Skeletal muscle satellite cell (primary cell): ENCODE data around the gene ZNRF3.

Experiments
- H3K27me3 ChIP-seq: 2 replicates; pipeline ENCODE4 v1.7.0; 2013; ENCODE audit warnings: low read length; ENCODE audit not compliant: control insufficient read depth, insufficient read depth
- H3K36me3 ChIP-seq: 2 replicates; pipeline ENCODE4 v1.7.0; 2013; ENCODE audit warnings: mild to moderate bottlenecking, control low read depth, low read length; ENCODE audit not compliant: insufficient read depth
- H3K4me1 ChIP-seq: 2 replicates; pipeline ENCODE4 v1.7.0; 2013; ENCODE audit warnings: low read length; ENCODE audit not compliant: control insufficient read depth, insufficient read depth
- H3K4me2 ChIP-seq: 2 replicates; pipeline ENCODE4 v1.7.0; 2013; ENCODE audit warnings: mild to moderate bottlenecking, low read length
- H3K4me3 ChIP-seq: 2 replicates; pipeline ENCODE4 v1.7.0; 2013; ENCODE audit warnings: low read length
- H3K9ac ChIP-seq: 2 replicates; pipeline ENCODE4 v1.7.0; 2013; ENCODE audit warnings: mild to moderate bottlenecking, low read depth, low read length, moderate library complexity
- H3K9me3 ChIP-seq: replicated peaks from 2 replicates; pipeline ENCODE4 v1.7.0; 2013; ENCODE audit warnings: mild to moderate bottlenecking, control low read depth, low read length

ZNRF3 gene

DNA sequence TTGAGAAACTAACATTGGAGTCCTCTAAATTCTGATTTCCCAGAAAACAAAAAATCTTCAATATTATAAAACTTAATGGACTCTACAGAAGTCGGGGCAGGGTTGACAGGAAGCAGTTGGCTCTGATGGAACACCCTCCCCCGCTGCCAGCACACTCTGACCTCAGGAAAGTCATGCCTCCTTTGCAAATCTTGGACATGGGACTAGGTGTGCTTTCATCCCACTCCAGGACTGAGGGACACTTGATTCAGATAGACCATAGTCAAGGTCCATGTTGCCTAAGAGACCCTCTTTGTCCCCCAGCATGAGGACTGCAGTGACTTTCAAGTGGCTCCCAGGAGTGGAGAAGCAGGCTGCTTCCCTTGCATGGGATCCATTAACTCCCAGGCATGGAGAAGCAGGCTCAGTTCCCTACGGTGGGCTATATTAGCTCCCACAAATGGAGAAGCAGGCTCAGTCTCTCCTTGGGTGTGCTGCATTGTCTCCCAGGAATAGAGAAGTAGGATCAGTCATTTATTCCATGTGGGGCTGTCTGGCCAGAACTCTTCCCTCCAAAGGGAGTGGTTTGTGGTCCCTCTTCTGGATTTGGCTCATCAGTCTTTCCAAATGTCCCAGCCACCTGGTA is 139.9 kb downstream of the ZNRF3 start:
- H3K9me3 ChIP-seq, result peaks cover 3% of the 10 kb centered on the region
- H3K36me3 ChIP-seq, result no peaks in the 10 kb centered on the region
- no peak overlapping the region for H3K4me3 ChIP-seq
- H3K27me3 ChIP-seq, result no peaks in the 10 kb centered on the region
- no peak overlapping the region for H3K9ac ChIP-seq
- no peaks in the 10 kb centered on the region for H3K4me1 ChIP-seq
- H3K4me2 ChIP-seq, result no peak overlapping the region

DNA sequence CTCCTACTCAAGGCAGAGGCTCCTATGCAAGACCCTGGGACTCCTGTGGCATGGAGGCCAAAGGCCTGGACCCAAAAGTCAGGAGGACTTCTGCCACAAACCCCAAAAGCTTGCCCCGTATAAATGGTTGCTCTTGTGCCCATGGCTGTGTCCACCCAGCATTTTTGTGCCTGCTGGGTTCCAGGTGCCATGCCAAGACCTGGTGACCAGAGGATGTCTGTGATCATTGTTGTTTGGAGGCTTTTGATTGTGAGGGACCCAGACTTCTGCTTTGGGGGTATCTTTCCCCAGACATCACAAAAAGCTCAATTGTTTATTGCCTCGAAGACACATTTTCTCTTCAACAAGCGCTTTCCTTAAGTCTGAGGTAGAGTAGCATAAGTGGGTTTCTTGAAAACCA is 143.2 kb downstream of the ZNRF3 start:
- Histone ChIP-seq H3K9me3 (no peaks in the 10 kb centered on the region), H3K36me3 (no peaks in the 10 kb centered on the region), H3K9ac (no peak overlapping the region), H3K4me1 (peaks cover 11% of the 10 kb centered on the region), H3K27me3 (no peaks in the 10 kb centered on the region), H3K4me3 (no peak overlapping the region), H3K4me2 (no peak overlapping the region)

DNA sequence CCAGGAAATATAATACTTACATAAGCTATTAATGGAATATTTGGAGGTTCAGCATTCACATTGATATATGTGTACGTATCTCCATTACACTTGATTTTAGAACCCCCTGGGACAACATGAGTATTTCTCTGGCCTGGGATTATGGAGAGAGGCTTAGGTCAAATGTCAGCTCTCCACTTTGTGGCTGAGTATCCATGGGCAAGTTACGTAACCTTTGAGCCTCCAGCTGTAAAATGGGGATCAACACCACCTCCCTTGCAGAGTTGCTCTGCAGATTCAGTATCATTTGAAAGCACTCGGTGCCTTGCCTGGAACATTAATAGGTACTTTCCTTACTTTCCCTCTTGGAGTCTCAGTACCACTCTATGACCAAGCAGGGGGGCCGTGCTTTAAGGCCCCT is 145.1 kb downstream of the ZNRF3 start:
- Histone ChIP-seq H3K27me3 (no peaks in the 10 kb centered on the region), H3K4me3 (no peak overlapping the region), H3K36me3 (no peaks in the 10 kb centered on the region), H3K4me2 (no peak overlapping the region), H3K9ac (no peak overlapping the region), H3K4me1 (peaks cover 24% of the 10 kb centered on the region), H3K9me3 (no peaks in the 10 kb centered on the region)

DNA sequence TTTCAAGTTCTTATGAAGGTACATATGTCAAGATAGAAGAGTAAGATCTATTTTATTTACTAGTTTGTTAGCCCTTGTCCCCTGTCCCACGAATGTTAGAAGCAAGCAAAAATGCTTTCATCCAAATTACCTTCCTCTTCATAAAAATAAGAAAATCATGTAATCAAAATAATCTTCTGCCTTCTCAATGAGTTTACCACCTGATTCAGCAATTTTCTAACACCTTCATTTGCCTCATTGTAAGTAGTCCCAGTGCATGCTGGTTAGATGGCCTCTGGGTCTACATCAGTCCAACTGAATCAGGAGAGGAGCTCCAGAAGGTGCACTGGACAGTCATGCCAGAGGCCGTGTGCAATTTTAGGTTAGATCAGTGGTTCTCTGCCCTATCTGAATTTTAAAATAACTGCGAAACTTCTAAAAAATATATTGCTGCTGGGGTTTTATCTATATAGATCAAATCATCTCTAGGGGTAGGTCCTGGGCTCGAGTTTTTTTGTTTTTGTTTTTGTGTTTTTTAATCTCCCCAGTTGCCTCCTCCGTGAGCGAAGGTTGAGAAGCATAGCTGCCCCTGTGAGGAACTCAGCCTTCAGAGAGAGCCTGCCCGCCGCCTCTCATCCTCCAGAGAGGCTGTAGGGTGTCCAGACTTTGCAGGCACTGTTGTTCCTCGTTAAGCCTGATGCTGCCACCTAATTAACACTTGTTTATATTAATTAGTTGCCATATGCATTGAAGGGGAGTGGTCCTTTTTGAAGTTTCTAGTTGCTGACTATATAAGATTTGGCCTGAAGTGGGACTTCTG is 146.0 kb downstream of the ZNRF3 start:
- Histone ChIP-seq H3K4me2 (no peak overlapping the region), H3K4me1 (peaks cover 24% of the 10 kb centered on the region), H3K9me3 (no peaks in the 10 kb centered on the region), H3K36me3 (no peaks in the 10 kb centered on the region), H3K4me3 (no peak overlapping the region), H3K27me3 (no peaks in the 10 kb centered on the region), H3K9ac (no peak overlapping the region)

DNA sequence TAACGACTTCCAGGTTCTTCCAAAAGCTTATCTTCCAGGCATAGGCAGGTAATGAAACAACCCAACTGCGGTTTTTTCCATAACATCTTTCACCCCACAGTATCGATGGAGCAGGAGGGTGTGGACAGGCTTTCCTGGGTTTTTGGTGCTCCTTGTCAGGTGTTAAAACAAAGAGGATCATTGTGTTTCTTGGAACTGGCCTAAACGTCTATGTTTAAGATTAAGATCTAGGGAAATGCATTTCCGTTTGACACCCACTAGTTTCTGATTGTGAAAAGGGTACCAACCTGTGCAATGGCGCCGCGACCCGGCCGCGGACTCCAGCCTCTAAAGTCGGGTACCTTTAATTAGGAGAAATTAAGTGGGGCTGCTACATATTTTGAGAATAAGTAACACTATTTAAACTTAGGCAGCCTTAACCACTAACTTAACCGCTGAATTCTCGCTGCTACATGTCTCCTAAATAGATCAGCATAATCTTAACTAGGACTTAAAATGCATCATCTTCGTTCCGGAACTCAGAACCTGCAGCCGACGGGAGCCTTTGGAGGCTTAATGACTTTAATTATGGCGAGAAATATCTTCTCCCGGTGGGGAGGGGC is 146.7 kb downstream of the ZNRF3 start:
- H3K9me3 ChIP-seq, result no peaks in the 10 kb centered on the region
- H3K36me3 ChIP-seq, result no peaks in the 10 kb centered on the region
- H3K4me1 ChIP-seq, result peaks cover 24% of the 10 kb centered on the region
- no peaks in the 10 kb centered on the region for H3K27me3 ChIP-seq
- H3K4me2 ChIP-seq, result peak overlapping the region; percentile 74
- H3K4me3 ChIP-seq, result peak overlapping the region; percentile 56
- peak overlapping the region; percentile 78 for H3K9ac ChIP-seq

DNA sequence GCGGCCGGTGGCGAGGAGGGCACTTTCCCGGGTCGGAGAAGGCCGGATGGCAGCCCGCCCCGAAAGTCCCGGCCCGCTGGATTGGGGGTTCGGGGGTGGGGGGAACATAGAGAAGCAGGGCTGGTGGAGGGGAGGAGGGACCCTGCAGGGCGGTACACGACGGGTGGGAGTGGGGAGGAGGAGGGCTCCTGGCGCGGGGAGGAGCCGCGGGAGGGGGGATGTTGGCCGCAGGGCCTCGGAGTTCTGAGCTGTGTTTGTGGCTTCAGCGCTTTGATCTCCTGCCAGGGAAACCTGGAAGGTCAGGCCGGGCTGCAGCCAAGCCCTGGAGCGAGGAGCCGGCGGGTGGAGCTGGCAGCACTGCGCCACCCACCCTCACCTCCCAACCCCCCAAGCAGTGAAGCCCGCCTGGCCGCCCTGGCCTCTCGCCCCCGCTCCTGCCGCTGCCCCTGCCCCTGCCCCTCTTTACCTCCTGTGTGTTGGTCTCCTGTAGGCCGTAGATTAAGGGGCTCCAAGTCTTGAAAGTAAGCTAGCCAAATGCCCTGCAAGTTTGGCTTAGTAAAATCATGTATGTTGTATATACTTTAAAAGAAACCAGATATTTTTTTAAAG is 147.3 kb downstream of the ZNRF3 start:
- peak overlapping the region; percentile 74 for H3K4me2 ChIP-seq
- no peaks in the 10 kb centered on the region for H3K36me3 ChIP-seq
- peaks cover 24% of the 10 kb centered on the region for H3K4me1 ChIP-seq
- peak overlapping the region; percentile 78 for H3K9ac ChIP-seq
- peak overlapping the region; percentile 56 for H3K4me3 ChIP-seq
- H3K9me3 ChIP-seq, result no peaks in the 10 kb centered on the region
- no peaks in the 10 kb centered on the region for H3K27me3 ChIP-seq

DNA sequence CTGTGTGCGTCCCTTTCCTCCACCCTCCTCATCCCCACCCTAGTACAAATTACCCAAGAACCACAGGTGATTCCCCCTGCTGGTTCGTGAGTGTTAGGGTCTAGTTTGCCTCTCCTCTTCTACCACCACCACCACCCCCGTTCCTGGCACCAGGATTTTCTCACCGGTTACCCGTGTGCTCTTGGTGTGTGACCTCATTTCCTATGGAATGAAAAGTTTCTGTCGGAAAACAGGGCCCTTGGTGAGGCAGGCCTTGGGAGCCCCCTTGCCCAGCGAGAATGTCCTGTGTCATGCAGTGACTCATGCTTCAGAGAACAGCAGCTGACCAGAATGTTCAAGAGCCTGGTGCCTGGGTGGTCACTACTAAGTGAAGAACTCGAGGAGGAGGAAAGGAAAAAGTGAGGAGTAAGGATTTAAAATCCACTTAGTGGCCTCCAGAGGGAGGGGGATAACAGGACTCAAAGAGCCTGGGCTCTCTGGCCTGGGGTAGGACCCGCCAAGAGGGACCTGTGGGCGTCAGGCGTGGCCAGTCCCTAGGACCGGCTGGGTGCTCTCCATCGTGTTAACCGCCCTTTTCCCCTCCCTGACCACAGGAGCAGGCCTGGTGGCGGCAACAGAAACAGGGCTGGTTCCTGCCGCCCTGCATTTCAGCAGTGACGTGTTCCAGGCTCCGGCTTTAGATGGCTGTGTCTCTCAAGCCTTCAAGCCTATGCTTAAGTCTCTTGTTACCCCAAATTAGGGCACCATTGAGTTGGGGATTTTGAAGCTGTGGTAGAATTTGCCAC is 148.0 kb downstream of the ZNRF3 start:
- Histone ChIP-seq H3K4me2 (peak overlapping the region; percentile 74), H3K4me3 (peak overlapping the region; percentile 56), H3K36me3 (no peaks in the 10 kb centered on the region), H3K4me1 (peaks cover 24% of the 10 kb centered on the region), H3K27me3 (no peaks in the 10 kb centered on the region), H3K9ac (peak overlapping the region; percentile 78), H3K9me3 (no peaks in the 10 kb centered on the region)

DNA sequence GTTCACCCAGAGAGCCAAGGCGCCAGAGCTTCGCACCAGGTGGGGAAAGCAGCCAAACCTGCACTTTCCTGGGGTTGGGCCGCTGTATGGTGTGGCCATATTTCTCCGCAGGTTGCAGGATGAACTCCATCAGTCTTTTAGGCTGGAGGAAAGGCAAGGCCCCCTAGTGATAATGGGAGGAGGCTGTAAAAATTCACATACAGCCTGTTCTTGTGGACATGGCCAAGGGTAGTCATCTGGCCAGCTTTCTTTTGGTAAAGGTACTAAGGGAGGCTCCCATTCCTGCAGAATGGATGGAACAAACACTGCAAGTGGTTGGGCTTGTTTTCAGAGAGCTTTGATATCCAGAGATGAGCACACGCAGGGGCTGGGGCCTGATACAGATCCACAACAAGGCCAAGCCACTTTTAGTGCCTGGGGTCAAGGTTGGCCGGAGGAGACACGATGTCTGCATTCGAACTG is 148.7 kb downstream of the ZNRF3 start:
- H3K36me3 ChIP-seq, result no peaks in the 10 kb centered on the region
- H3K4me2 ChIP-seq, result peak overlapping the region; percentile 74
- H3K4me3 ChIP-seq, result peak overlapping the region; percentile 44
- H3K27me3 ChIP-seq, result no peaks in the 10 kb centered on the region
- no peaks in the 10 kb centered on the region for H3K9me3 ChIP-seq
- peak overlapping the region; percentile 78 for H3K9ac ChIP-seq
- peaks cover 24% of the 10 kb centered on the region for H3K4me1 ChIP-seq

DNA sequence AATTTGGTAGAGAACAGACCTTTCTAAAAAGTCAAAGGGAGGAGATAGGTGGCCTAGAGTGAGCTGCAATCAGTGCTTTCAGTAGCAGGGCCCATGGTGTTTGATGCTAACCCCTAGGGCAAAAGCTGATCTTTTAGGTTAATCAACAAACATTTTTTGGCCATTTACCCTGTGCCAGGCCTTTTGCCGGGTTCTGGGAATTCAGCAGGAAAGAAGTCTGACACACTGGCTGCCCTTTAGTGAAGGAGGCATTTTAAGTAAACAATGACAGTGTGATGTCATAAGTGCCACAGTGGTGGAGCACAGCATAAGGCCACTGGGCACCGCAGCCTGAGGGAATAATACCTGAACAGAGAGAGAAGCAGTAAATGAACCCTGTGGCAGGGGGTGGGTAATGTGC is 149.2 kb downstream of the ZNRF3 start:
- no peaks in the 10 kb centered on the region for H3K36me3 ChIP-seq
- H3K4me2 ChIP-seq, result no peak overlapping the region
- H3K9ac ChIP-seq, result peak overlapping the region; percentile 78
- no peaks in the 10 kb centered on the region for H3K27me3 ChIP-seq
- no peaks in the 10 kb centered on the region for H3K9me3 ChIP-seq
- peaks cover 24% of the 10 kb centered on the region for H3K4me1 ChIP-seq
- H3K4me3 ChIP-seq, result no peak overlapping the region

DNA sequence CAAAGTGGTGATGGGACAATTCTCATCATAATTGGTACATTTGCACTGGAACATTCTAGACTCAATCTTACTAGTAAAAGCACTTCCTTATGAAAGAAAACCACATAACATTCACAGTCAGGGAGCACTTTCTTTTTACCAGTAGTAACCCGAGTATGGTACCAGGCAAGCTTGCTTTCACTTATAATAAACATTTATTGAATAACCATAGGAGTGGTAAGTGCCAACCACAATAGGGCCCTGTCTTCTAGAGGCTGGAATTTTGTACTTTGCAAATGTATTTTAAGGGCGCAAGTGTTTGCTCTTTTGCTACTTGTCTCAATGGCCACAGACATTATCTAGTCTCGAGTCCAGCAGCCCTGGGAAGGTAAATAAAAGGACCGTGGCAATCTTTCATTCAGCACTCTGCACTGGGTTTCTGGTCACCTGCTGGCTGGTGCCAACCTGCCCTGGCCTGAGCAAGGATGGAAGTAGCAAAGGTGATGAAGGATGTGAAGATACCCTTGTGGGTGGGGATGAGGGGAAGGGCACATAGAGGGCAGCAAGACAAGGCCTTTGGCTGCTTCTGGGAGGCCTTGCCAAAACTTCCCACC is 154.1 kb downstream of the ZNRF3 start:
- peaks cover 19% of the 10 kb centered on the region for H3K4me1 ChIP-seq
- no peak overlapping the region for H3K4me3 ChIP-seq
- no peaks in the 10 kb centered on the region for H3K36me3 ChIP-seq
- no peaks in the 10 kb centered on the region for H3K9me3 ChIP-seq
- H3K4me2 ChIP-seq, result no peak overlapping the region
- H3K9ac ChIP-seq, result no peak overlapping the region
- H3K27me3 ChIP-seq, result no peaks in the 10 kb centered on the region
